GM13976 (cell line): ENCODE results near the gene WNT2B.

Source experiments
- DNase-seq: peaks from one replicate; pipeline ENCODE4 v3.0.0; 2012; ENCODE audit warnings: low spot score
- in situ Hi-C: fragments of 300-500 bp; cut with MboI; formaldehyde crosslinking; loops from one replicate; pipeline ENCODE4 v1.12.0; 2022; ENCODE audit warnings: low sequenced_read_pairs, mixed read lengths, inconsistent platforms; ENCODE audit not compliant: unreplicated experiment
- TF ChIP-seq, protein P1 (sequence below): IDR thresholded peaks from 2 replicates; pipeline ENCODE4 v1.5.1; 2012; ENCODE audit warnings: borderline replicate concordance, mild to moderate bottlenecking; ENCODE audit not compliant: insufficient read depth; ENCODE audit errors: extremely low read depth, missing control alignments, control extremely low read depth

The WNT2B gene

DNA sequence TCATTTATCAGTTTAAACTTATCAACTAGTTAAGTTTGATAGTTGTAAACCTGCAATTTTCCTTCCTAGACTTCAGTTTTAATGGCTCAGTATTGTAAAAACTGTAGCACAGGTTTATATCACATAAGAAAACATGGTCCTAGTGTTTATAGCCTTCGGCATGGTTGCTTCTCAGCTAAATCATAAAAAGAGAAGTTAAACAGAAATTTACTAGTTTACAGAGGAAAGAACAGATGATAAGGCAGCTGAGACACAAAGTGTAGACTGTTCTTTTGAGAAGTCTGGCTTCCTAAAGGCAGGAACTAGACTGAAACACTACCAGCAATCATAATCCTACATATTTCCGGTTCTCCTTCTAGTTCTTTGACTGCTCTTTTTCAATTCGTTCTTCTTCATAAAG, 39.8 kb downstream of the WNT2B start:
- DNase-seq, result no peak
- in situ Hi-C loops, result no loop called here
- TF ChIP-seq, protein P1, sequence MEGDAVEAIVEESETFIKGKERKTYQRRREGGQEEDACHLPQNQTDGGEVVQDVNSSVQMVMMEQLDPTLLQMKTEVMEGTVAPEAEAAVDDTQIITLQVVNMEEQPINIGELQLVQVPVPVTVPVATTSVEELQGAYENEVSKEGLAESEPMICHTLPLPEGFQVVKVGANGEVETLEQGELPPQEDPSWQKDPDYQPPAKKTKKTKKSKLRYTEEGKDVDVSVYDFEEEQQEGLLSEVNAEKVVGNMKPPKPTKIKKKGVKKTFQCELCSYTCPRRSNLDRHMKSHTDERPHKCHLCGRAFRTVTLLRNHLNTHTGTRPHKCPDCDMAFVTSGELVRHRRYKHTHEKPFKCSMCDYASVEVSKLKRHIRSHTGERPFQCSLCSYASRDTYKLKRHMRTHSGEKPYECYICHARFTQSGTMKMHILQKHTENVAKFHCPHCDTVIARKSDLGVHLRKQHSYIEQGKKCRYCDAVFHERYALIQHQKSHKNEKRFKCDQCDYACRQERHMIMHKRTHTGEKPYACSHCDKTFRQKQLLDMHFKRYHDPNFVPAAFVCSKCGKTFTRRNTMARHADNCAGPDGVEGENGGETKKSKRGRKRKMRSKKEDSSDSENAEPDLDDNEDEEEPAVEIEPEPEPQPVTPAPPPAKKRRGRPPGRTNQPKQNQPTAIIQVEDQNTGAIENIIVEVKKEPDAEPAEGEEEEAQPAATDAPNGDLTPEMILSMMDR, result no peak

DNA sequence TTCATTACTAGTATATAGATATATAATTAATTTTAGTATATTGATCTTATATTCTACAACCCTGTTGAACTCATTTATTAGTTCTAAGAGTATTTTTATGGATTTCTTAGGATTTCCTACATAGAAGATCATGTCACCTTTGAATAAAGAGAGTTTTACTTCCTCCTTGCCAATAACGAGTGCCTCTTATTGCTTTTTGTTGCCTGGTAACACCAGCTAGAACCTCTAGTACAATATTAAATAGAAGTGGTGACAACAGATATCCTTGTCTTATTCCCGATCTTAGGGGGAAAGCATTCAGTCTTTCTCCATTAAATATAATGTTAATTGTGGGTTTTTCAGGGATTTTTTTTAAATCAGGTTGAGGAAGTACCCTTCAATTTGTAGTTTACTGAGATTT, 40.8 kb downstream of the WNT2B start:
- in situ Hi-C loops, result no loop called here
- DNase-seq, result no peak
- TF ChIP-seq, protein P1, result no peak

- in situ Hi-C loops, result no loop called here
- TF ChIP-seq, protein P1, result no peak
These were observed 45.6 kb downstream of the WNT2B start for GRCh38 chr1:112554411-112554810.

GRCh38 chr1:112557385-112557784, 48.6 kb downstream of the WNT2B start:
- in situ Hi-C loops, result no loop called here
- DNase-seq, result no peak
- TF ChIP-seq, protein P1, result no peak

More at GRCh38 chr1:112554411-112554810, 45.6 kb downstream of the WNT2B start:
- no peak for DNase-seq

GRCh38 chr1:112558634-112559033, 49.9 kb downstream of the WNT2B start:
- DNase-seq, result no peak
- in situ Hi-C loops, result no loop called here
- TF ChIP-seq, protein P1, result no peak

GRCh38 chr1:112563341-112563740, 54.6 kb downstream of the WNT2B start:
- TF ChIP-seq, protein P1, result no peak
- no peak for DNase-seq
- in situ Hi-C loops, result no loop called here

- TF ChIP-seq, protein P1, result no peak
- in situ Hi-C loops, result no loop called here
- DNase-seq, result no peak
These were observed 55.3 kb downstream of the WNT2B start for GRCh38 chr1:112564081-112564480.
